ENCODE data around the gene ZNF175. TPM values are rescaled to one million over a fixed set of nuclear protein-coding genes. Genes with fewer than 3 reads are reported as not detected.

The ZNF175 gene
- total and polyA plus RNA-seq, 2 experiments from 2014 or later = 2.3 to 6.3 TPM

DNA sequence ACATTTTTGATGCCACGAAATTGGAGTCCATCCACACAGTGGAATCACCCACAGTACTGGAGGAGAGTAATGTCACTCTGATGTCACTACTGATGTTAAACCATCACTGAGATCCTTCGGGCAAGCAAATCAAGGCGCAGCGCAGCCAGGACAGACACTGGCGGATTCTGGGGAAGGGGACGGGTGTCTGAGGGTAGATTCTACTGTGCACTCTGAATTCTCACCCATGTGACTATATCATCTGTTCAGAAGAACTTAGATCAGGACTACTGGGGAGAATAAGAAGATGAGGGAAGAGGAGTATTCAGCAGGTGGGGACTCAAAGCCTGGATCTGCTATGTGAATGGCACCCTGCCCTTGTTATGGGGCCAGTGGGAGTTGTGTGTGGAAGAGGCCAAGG lies 27.0 kb upstream of the ZNF175 start (continued):
- TF ChIP-seq ZNF462 (CRISPR knock-in tag; IDR thresholded peaks at IDR 0.05) = no peak
- TF ChIP-seq ZNF114 (CRISPR knock-in tag; IDR thresholded peaks at IDR 0.05) = no peak
- no peak for TF ChIP-seq EZH2phosphoT487 (IDR thresholded peaks at IDR 0.05; ENCODE audit: unreplicated experiment)
- TF ChIP-seq, protein P1, sequence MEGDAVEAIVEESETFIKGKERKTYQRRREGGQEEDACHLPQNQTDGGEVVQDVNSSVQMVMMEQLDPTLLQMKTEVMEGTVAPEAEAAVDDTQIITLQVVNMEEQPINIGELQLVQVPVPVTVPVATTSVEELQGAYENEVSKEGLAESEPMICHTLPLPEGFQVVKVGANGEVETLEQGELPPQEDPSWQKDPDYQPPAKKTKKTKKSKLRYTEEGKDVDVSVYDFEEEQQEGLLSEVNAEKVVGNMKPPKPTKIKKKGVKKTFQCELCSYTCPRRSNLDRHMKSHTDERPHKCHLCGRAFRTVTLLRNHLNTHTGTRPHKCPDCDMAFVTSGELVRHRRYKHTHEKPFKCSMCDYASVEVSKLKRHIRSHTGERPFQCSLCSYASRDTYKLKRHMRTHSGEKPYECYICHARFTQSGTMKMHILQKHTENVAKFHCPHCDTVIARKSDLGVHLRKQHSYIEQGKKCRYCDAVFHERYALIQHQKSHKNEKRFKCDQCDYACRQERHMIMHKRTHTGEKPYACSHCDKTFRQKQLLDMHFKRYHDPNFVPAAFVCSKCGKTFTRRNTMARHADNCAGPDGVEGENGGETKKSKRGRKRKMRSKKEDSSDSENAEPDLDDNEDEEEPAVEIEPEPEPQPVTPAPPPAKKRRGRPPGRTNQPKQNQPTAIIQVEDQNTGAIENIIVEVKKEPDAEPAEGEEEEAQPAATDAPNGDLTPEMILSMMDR (conservative IDR thresholded peaks at IDR 0.05; ENCODE audit: low read depth in 2 of 2) = no peak

DNA sequence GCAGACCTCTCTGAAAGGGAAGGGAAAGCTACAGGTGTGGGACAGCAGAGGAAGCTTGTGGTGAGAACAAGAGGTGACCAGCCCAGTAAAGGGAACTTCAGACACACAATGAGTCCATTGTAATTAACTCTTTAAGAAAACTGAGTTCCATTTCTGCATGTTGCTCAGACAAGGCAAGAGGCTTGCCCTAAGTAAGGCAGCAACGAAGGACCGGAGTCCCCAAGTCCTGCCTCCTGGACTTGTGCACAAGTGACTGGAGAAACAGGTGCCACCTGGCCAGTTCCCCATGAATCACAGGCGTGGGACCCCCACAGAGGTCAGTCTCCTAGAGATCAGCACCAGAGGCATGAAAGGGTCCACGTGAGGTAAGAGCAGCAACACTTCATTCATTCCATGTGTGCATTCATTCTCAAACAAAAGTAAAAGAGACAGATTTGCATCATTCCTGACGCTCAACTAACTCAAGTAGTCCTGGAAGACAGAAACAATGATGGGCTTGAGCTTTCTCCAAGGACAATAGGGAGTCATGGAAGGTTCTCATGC lies 24.9 kb upstream of the ZNF175 start:
- Histone ChIP-seq H3K4me2 (no peak overlapping the region), H3K27me3 (ENCODE audit: insufficient read depth) (no peaks in the 10 kb centered on the region), H3K4me3 (no peak overlapping the region), H3K4me1 (ENCODE audit: insufficient read depth) (no peaks in the 10 kb centered on the region), H3F3A (replicated peaks; ENCODE audit: low read depth) (no peaks in the 10 kb centered on the region), H3K9me2 (ENCODE audit: insufficient read depth) (no peaks in the 10 kb centered on the region), H3K36me3 (ENCODE audit: insufficient read depth) (no peaks in the 10 kb centered on the region), H3K27ac (ENCODE audit: low read depth) (no peak overlapping the region), H4K20me1 (replicated peaks; ENCODE audit: insufficient read depth) (no peaks in the 10 kb centered on the region), H3K79me2 (replicated peaks; ENCODE audit: insufficient read depth) (no peaks in the 10 kb centered on the region), H2AFZ (no peak overlapping the region)
- Mint-ChIP-seq H3K4me3 (no peak overlapping the region), H3K27me3 (ENCODE audit: insufficient read depth, low read depth, poor library complexity) (peaks cover 19% of the 10 kb centered on the region), H3K4me1 (no peaks in the 10 kb centered on the region), H3K9me3 (peaks cover 90% of the 10 kb centered on the region), H3K36me3 (ENCODE audit: low read depth) (peaks cover 25% of the 10 kb centered on the region), H3K27ac (no peak overlapping the region)
- ATAC-seq (no peak), DNase-seq (ENCODE audit: low spot score) (no peak)
- no peak for TF ChIP-seq EZH2phosphoT487 (IDR thresholded peaks at IDR 0.05; ENCODE audit: unreplicated experiment)
- no peak for TF ChIP-seq NANOG (IDR thresholded peaks at IDR 0.05; ENCODE audit: borderline replicate concordance)
